ENCODE data around the gene CDKN2AIPNL. TPM values are rescaled to one million over a fixed set of nuclear protein-coding genes. Genes with fewer than 3 reads are reported as not detected.
"Not testable (repeated sequence)": the region's sequence is repeated elsewhere in the genome, so short reads cannot be mapped to it uniquely, and the experiment has no call there.

The CDKN2AIPNL gene
- total RNA-seq, 4 donors from 2014 or later = 12.3 to 18.9 (median 15.1) TPM

GRCh38 chr5:134422791-134423365, 11.2 kb upstream of the CDKN2AIPNL start:
- DNase-seq (ENCODE audit: low spot score in 2 of 2) = peak in 1 of 2 donors; percentile 56
- TF ChIP-seq, protein P1, sequence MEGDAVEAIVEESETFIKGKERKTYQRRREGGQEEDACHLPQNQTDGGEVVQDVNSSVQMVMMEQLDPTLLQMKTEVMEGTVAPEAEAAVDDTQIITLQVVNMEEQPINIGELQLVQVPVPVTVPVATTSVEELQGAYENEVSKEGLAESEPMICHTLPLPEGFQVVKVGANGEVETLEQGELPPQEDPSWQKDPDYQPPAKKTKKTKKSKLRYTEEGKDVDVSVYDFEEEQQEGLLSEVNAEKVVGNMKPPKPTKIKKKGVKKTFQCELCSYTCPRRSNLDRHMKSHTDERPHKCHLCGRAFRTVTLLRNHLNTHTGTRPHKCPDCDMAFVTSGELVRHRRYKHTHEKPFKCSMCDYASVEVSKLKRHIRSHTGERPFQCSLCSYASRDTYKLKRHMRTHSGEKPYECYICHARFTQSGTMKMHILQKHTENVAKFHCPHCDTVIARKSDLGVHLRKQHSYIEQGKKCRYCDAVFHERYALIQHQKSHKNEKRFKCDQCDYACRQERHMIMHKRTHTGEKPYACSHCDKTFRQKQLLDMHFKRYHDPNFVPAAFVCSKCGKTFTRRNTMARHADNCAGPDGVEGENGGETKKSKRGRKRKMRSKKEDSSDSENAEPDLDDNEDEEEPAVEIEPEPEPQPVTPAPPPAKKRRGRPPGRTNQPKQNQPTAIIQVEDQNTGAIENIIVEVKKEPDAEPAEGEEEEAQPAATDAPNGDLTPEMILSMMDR (IDR thresholded peaks at IDR 0.05) = no peak
- no peak for TF ChIP-seq POLR2A (IDR thresholded peaks at IDR 0.05)
- intact Hi-C loops (cut with DNase I; ENCODE audit: low total_unique reads) = no loop called here
- H3K4me3 ChIP-seq (ENCODE audit: low read depth, poor library complexity, severe bottlenecking) = no peak overlapping the region
- 91 to 95% methylated on average over 7 of the region's 7 CpGs for WGBS, 2 donors

- peak in 1 of 2 donors; percentile 17 for DNase-seq (ENCODE audit: low spot score in 2 of 2)
- intact Hi-C loops (cut with DNase I; ENCODE audit: low total_unique reads); H3K4me3 ChIP-seq (ENCODE audit: low read depth, poor library complexity, severe bottlenecking): not testable (repeated sequence)
- WGBS, 2 donors = 95 to 97% methylated on average over 4 of the region's 4 CpGs
These were observed 9.4 kb upstream of the CDKN2AIPNL start for GRCh38 chr5:134421038-134421437.

DNA sequence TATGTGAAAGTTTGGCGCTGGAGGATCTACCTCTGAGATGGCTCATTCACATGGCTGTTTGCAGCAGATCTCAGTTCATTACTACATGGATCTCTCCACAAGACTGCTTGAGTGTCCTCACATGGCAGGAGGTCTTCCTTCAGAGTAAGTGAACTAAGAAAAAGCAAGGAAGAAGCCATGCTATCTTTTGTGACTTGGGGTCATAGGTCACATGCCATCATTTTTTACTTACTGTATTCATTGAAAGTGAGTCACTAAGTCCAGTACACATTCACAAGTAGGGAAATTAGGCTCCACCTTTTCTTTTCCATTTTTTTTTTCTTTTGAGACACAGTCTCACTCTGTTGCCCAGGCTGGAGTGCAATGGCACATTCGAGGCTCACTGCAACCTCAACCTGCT, 8.7 kb upstream of the CDKN2AIPNL start:
- TF ChIP-seq, protein P1 (IDR thresholded peaks at IDR 0.05) = no peak
- no peak for TF ChIP-seq POLR2A (IDR thresholded peaks at IDR 0.05)
- no peak for DNase-seq (ENCODE audit: low spot score in 2 of 2)
- 94 to 95% methylated on average over 2 of the region's 2 CpGs for WGBS, 2 donors
- H3K4me3 ChIP-seq (ENCODE audit: low read depth, poor library complexity, severe bottlenecking) = no peak overlapping the region
- intact Hi-C loops (cut with DNase I; ENCODE audit: low total_unique reads) = no loop called here

DNA sequence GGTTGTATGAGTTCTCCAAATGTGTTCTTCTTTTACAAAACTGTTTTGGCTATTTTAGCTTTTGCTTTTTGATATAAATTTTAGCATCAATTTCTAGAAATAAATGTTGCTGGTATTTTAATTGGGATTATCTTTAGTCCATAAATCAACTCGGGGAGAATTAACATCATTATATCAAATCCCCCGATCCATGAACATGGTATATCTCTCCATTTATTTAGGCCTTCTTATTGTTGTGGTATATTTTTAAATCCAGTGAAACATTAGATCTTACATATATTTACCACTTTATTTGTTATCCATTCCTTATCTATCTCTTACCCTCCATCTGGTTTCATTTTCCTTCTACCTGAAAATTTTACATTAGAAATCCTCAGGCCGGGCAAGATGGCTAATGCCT, 7.3 kb upstream of the CDKN2AIPNL start:
- WGBS, 2 donors = 94 to 99% methylated on average over 3 of the region's 3 CpGs
- no peak for DNase-seq (ENCODE audit: low spot score in 2 of 2)
- intact Hi-C loops (cut with DNase I; ENCODE audit: low total_unique reads) = loop anchor here (10.0 kb wide), 1 partner anchor 106 kb away; the partner anchor contains the start of gene JADE2
- TF ChIP-seq POLR2A (IDR thresholded peaks at IDR 0.05) = no peak
- TF ChIP-seq, protein P1 (IDR thresholded peaks at IDR 0.05) = no peak
- no peak overlapping the region for H3K4me3 ChIP-seq (ENCODE audit: low read depth, poor library complexity, severe bottlenecking)

GRCh38 chr5:134417707-134418106, 6.0 kb upstream of the CDKN2AIPNL start:
- no peak for TF ChIP-seq POLR2A (IDR thresholded peaks at IDR 0.05)
- TF ChIP-seq, protein P1 (IDR thresholded peaks at IDR 0.05) = no peak

DNA sequence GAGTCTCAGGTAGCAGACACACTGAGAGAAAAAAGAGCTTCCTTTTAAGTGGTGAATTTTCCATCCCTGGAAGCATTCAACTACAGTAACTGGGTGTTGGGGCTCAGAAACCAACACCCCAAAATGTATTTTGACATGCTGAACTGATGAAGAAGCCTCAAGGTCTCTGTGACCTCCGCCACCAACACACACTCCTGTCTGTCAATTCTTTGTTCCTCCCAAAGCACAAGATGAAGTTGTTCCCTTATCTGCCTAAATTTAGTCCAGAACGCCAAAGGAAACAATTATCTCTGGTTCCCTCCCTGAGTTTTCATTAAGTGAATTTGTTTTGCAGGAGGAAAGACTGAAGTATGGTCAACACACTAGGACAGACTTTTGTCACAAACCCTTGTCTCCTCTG, 1.4 kb upstream of the CDKN2AIPNL start:
- H3K4me3 ChIP-seq (ENCODE audit: low read depth, poor library complexity, severe bottlenecking) = no peak overlapping the region
- WGBS, 2 donors = 82 to 85% methylated on average over 2 of the region's 2 CpGs
- intact Hi-C loops (cut with DNase I; ENCODE audit: low total_unique reads) = loop anchor here (10.0 kb wide), 1 partner anchor 112 kb away; the partner anchor contains the start of gene JADE2

More at GRCh38 chr5:134417707-134418106, 6.0 kb upstream of the CDKN2AIPNL start:
- intact Hi-C loops (cut with DNase I; ENCODE audit: low total_unique reads) = loop anchor here (10.0 kb wide), 1 partner anchor 107 kb away; the partner anchor contains the start of gene JADE2
- no peak overlapping the region for H3K4me3 ChIP-seq (ENCODE audit: low read depth, poor library complexity, severe bottlenecking)
- no peak for DNase-seq (ENCODE audit: low spot score in 2 of 2)

More for the DNA sequence above, 1.4 kb upstream of the CDKN2AIPNL start:
- DNase-seq (ENCODE audit: low spot score in 2 of 2) = no peak
- no peak for TF ChIP-seq POLR2A (IDR thresholded peaks at IDR 0.05)
- TF ChIP-seq, protein P1 (IDR thresholded peaks at IDR 0.05) = no peak
